ENCODE data around the gene ABCC11.

DNA sequence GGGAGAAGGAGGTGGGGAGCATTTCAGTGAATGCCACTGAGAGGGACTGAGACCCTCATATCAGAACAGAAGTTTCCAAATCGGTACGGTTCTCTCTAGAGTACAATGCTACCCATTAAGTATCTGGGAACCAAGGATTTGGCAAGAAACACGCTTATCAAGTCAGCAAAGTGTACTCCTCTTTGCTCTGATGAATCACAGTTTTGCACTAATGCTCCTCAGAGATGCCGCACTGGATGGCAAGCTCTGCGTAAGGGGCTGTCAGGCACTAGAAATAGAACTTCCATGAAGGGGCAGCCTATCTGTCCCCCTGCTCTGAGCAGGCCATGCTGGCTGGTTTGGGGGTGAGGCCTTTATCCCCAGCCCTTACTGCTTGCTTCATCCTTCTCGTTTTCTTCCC lies 86.8 kb downstream of the ABCC11 start:
- TF ChIP-seq EZH2phosphoT487 (IDR thresholded peaks at IDR 0.05; ENCODE audit: insufficient read depth, low read depth), result no peak
- TF ChIP-seq EZH2 (IDR thresholded peaks at IDR 0.05; ENCODE audit: insufficient read depth, poor library complexity, severe bottlenecking), result no peak
